WTC11 (cell line): ENCODE data around the gene CRTAP.

Source experiments
- ATF1 ChIP-seq: sonication (generic); formaldehyde crosslinking; IDR thresholded peaks from 2 replicates; pipeline ENCODE4 v1.8.1; 2023; ENCODE audit warnings: mild to moderate bottlenecking, moderate library complexity, missing genetic modification reagents
- CTCF ChIP-seq: fragments of 200-600 bp; IDR thresholded peaks from 2 replicates; pipeline ENCODE4 v1.8.0; 2022; ENCODE audit warnings: antibody characterized with exemption
- ETV6 ChIP-seq: sonication (generic); formaldehyde crosslinking; IDR thresholded peaks from 2 replicates; pipeline ENCODE4 v1.8.1; 2022; ENCODE audit warnings: mild to moderate bottlenecking, missing genetic modification reagents
- NFE2L1 ChIP-seq: sonication (generic); formaldehyde crosslinking; IDR thresholded peaks from 2 replicates; pipeline ENCODE4 v1.8.1; 2023; ENCODE audit warnings: missing genetic modification reagents
- NFYB ChIP-seq: sonication (generic); formaldehyde crosslinking; conservative IDR thresholded peaks from 2 replicates; pipeline ENCODE4 v1.8.0; 2022; ENCODE audit warnings: low read depth, missing genetic modification reagents
- NR1H2 ChIP-seq: sonication (generic); formaldehyde crosslinking; IDR thresholded peaks from 2 replicates; pipeline ENCODE4 v1.9.0; 2021; ENCODE audit warnings: mild to moderate bottlenecking, moderate library complexity, missing genetic modification reagents
- ZNF138 ChIP-seq: sonication (generic); formaldehyde crosslinking; conservative IDR thresholded peaks from 2 replicates; pipeline ENCODE4 v1.8.1; 2022; ENCODE audit warnings: mild to moderate bottlenecking, moderate library complexity, missing genetic modification reagents
- ZNF532 ChIP-seq: fragments of 250-450 bp; sonication (Bioruptor Pico); IDR thresholded peaks from 2 replicates; pipeline ENCODE4 v1.9.0; 2021; ENCODE audit warnings: mild to moderate bottlenecking, borderline replicate concordance
- TF ChIP-seq, protein P1 (sequence below): fragments of 250-450 bp; sonication (Bioruptor Pico); IDR thresholded peaks from 2 replicates; pipeline ENCODE4 v1.9.0; 2021; ENCODE audit warnings: moderate library complexity, mild to moderate bottlenecking, inconsistent platforms, borderline replicate concordance

DNA sequence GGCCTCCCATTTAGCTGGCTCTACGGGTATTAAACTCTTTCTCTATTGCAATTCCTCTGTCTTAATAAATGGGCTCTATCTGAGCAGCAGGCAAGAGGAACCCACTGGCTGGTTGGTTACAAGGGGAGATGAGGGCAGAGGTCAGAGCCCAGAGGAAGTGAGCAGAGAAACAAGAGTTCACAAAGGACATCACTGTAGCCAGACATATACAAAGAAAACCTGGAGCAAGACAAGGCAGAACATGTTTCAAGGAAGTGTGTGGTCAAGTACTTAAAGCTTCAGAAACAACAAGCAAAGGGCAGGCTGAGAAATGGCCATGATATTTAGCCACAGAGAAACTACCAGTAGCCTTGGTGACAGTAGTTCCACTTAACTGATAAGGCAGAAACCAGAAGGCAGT is 80.5 kb downstream of the CRTAP start:
- no peak for TF ChIP-seq NFYB (CRISPR knock-in tag)
- no peak for TF ChIP-seq CTCF
- no peak for TF ChIP-seq NFE2L1 (CRISPR knock-in tag)
- TF ChIP-seq ZNF532 (CRISPR knock-in tag), result no peak
- no peak for TF ChIP-seq ETV6 (CRISPR knock-in tag)
- no peak for TF ChIP-seq ZNF138 (CRISPR knock-in tag)
- no peak for TF ChIP-seq ATF1 (CRISPR knock-in tag)
- no peak for TF ChIP-seq NR1H2 (CRISPR knock-in tag)
- TF ChIP-seq, protein P1, sequence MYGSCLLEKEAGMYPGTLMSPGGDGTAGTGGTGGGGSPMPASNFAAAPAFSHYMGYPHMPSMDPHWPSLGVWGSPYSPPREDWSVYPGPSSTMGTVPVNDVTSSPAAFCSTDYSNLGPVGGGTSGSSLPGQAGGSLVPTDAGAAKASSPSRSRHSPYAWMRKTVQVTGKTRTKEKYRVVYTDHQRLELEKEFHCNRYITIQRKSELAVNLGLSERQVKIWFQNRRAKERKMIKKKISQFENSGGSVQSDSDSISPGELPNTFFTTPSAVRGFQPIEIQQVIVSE (CRISPR knock-in tag), result no peak
